ENCODE data around the gene PPRC1.
A peak's percentile ranks its signal among the peaks of the same experiment; 100 is the strongest.
"Not testable (repeated sequence)": the region's sequence is repeated elsewhere in the genome, so short reads cannot be mapped to it uniquely, and the experiment has no call there.

PPRC1 gene

DNA sequence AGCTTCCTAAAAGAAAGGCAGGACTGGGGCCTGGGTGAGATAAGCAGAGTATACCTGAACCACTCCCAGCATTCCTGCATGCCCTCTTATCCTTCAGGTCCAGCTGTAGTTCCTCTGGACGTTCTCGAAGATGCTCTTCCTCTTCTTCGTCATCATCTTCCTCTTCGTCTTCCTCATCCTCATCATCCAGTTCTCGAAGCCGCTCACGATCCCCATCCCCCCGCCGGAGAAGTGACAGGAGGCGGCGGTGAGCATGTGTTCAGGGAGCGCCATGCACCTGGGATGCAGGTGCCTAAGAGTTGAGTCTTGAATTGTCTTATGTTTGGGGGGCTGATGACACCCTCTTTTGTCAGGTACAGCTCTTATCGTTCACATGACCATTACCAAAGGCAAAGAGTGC is 15.4 kb downstream of the PPRC1 start:
- FAIRE-seq: no peak
- no peak for DNase-seq (ENCODE audit: low spot score)

DNA sequence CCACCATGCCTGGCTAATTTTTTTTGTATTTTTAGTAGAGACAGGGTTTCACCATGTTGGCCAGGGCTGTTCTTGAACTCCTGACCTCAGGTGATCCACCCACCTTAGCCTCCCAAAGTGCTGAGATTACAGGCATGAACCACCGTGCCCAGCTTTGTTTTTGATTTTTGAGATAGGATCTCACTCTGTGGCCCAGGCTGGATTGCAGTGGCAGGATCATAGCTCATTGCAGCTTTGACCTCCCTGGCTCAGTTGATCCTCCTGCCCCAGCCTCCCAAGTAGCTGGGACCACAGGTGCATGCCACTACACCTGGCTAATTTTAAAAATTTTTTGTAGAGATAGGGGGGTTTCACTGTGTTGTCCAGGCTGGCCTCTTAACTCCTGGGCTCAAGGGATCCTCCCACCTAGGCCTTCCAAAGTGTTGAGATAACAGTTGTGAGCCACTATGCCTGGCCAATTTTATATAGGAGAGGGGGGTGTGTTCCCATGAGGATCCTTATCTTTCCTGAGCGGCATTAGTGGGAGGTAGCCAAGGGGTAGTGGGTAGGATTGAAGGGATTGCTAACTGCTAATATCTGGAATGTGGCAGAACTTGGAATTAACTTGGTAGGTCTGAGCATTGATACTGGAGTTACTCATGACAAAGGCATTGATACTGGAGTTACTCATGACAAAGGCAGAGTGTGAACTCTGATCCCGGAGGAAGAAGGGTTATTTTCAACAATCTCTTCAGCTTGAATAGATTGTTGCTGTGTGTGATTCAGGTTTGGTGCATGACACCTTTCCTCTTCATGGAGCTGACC is 18.3 kb downstream of the PPRC1 start:
- FAIRE-seq (no peak), DNase-seq (ENCODE audit: low spot score) (peak; percentile 92)

GRCh38 chr10:102151774-102152544 is 19.1 kb downstream of the PPRC1 start, which contains the start of gene NOLC1:
Gene NOLC1 (plus strand): TSS chr10:102152389. CDS start chr10:102152411, 22 bp downstream.
- peak; percentile 94 for FAIRE-seq
- peak; percentile 99 for DNase-seq (ENCODE audit: low spot score)

GRCh38 chr10:102152545-102152890 is 19.7 kb downstream of the PPRC1 start:
- FAIRE-seq (no peak), DNase-seq (ENCODE audit: low spot score) (peak; percentile 25)

DNA sequence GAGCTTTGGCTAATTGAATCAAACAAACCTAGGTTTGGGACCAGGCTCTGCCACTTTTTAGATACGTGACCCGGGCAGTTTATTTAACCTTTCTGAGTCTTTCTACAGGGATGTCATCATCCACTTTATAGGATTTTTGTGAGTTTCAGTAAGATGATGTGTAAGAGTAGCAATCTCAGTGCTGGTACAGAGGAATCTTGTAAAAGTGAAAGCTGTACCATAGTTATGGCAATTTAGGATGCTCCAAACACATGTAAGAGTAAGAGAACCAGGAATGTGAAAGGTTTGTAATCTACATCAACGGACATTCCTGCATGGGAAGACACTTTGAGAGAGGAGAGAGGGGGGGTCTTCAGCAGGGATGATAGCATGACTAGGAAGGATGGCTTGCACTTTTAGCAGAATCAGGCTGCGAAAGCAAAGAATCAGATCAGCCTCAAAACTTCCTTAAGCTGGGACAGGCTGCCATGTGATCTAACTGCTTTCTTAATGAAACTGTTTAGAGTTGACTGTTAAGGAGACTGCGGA is 20.3 kb downstream of the PPRC1 start:
- no peak for DNase-seq (ENCODE audit: low spot score)
- FAIRE-seq: no peak

GRCh38 chr10:102154466-102155116 is 21.8 kb downstream of the PPRC1 start:
- DNase-seq (ENCODE audit: low spot score) (no peak), FAIRE-seq (no peak)

DNA sequence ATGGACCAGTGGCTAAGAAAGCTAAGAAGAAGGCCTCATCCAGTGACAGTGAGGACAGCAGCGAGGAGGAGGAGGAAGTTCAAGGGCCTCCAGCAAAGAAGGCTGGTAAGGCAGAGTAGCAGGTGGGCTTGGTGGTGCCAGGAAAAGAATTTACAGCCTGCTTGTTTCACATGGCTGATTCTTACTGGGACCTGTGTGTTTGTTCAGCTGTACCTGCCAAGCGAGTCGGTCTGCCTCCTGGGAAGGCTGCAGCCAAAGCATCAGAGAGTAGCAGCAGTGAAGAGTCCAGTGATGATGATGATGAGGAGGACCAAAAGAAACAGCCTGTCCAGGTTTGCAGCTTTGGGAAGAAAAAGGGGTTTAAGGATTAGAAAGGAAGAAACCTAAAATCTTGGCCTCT is 24.4 kb downstream of the PPRC1 start:
- no peak for FAIRE-seq
- DNase-seq (ENCODE audit: low spot score): no peak

DNA sequence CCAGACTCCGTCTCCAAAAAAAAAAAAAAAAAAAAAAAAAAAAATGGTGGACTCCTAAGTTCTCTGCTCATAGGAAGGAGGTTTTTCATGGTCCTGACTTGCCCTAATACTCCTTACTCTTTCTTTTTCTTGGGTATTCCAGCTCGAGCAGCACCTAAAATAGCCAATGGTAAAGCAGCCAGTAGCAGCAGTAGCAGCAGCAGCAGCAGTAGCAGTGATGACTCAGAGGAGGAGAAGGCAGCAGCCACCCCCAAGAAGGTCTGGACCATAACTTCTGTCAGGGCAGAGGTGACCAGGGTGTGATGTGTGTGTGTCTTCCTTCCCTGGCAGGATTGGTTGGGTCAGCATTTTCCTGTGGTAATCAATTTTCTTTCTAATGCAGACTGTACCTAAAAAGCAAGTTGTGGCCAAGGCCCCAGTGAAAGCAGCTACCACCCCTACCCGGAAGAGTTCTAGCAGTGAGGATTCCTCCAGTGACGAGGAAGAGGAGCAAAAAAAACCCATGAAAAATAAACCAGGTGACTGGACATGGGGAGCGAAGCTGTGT is 26.3 kb downstream of the PPRC1 start:
- no peak for FAIRE-seq
- DNase-seq (ENCODE audit: low spot score): peak; percentile 37

DNA sequence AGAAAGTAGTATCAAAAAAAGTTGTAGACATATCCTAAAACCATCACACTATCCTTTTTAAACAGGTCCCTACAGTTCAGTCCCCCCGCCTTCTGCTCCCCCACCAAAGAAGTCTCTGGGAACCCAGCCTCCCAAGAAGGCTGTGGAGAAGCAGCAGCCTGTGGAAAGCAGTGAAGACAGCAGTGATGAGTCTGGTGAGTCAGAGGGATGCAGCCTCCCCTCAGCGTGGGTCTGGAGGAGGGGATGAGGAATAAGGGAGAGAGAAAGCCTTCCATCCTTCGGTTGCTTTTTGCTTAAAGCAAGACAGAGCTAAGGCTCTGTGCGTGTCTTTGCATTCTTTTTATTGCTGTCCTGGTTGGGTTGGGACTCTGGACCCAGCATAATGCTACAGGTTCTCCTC is 27.0 kb downstream of the PPRC1 start:
- no peak for DNase-seq (ENCODE audit: low spot score)
- no peak for FAIRE-seq

GRCh38 chr10:102163342-102163989 is 30.6 kb downstream of the PPRC1 start:
- DNase-seq (ENCODE audit: low spot score) (no peak), FAIRE-seq (no peak)

- DNase-seq (ENCODE audit: low spot score): no peak
- no peak for FAIRE-seq
Observed at GRCh38 chr10:102167861-102168260, 35.0 kb downstream of the PPRC1 start.

DNA sequence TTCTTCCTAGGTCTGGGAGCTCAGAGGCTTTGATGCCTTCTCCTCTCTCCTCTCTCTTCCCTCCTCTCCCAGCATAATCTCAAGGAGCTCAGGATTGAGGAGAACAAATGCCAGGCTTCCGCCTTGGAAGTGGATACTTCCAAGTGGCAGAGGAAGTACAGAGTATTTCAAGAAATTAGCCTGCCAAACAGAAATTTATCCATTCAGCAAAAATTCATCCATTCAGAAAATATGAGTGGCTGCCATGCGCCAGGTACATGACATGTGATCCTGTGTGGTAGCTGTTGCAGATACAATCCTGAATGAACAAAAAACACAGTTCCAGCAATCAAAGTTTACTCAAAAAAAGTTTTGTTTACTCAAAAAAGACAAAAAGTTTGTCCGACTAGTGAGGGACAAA is 37.8 kb downstream of the PPRC1 start:
- DNase-seq (ENCODE audit: low spot score) (no peak), FAIRE-seq (no peak)

- FAIRE-seq: no peak
- no peak for DNase-seq (ENCODE audit: low spot score)
Observed at GRCh38 chr10:102172288-102172687, 39.4 kb downstream of the PPRC1 start.

DNA sequence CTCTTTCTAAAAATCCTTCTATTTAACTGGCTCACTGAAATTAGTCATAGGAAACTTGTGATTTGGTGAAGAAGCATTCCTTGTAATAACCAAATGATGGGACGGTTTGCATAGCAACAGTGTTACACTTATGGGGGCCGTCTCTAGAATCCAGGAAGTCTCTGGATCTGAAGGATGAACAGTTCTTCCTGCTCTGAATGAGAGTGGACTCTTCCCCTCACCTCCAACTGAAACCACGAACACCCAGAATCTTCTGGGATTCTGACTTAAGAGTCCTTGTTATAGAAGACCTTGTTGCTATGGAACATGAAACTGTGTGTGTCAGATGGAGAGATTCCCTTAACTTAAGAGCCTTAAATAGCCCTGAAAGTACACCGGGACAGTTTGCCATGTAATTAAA is 42.6 kb downstream of the PPRC1 start:
- DNase-seq (ENCODE audit: low spot score) (no peak), FAIRE-seq (no peak)

DNA sequence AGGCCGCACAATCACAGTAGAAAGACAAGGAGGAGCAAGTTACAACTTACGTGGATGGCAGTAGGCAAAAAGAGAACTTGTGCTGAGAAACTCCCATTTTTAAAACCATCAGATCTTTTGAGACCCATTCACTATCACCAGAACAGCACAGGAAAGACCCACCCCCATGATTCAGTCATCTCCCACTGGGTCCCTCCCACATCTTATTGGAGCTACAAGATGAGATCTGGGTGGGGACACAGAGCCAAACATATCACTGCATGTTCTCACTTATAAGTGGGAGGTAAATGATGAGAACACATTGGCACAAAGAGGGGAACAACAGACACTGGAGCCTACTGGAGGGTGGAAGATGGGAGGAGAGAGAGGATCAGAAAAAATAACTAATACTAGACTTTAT is 51.8 kb downstream of the PPRC1 start:
- no peak for FAIRE-seq
- DNase-seq (ENCODE audit: low spot score): no peak

DNA sequence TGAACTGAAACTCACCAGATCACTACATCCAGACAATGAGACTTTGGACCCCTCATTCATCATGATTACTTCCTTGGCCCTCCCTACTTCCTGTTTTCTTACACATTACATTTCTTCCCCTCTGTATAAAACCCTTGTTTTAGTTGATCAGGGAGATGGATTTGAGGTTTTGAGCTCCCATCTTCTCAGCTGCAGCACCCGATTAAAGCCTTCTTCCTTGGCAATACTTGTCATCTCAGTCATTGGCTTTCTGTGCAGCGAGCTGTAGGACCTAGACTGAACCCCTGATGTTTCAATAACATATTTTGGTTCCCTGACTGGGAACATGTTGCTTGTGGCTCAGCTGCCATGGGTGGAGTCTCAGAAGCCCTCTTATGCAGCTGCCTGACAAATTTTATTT is 52.4 kb downstream of the PPRC1 start:
- no peak for DNase-seq (ENCODE audit: low spot score)
- FAIRE-seq: no peak

GRCh38 chr10:102185811-102186527 is 53.1 kb downstream of the PPRC1 start:
- DNase-seq (ENCODE audit: low spot score) (no peak), FAIRE-seq (no peak)

DNA sequence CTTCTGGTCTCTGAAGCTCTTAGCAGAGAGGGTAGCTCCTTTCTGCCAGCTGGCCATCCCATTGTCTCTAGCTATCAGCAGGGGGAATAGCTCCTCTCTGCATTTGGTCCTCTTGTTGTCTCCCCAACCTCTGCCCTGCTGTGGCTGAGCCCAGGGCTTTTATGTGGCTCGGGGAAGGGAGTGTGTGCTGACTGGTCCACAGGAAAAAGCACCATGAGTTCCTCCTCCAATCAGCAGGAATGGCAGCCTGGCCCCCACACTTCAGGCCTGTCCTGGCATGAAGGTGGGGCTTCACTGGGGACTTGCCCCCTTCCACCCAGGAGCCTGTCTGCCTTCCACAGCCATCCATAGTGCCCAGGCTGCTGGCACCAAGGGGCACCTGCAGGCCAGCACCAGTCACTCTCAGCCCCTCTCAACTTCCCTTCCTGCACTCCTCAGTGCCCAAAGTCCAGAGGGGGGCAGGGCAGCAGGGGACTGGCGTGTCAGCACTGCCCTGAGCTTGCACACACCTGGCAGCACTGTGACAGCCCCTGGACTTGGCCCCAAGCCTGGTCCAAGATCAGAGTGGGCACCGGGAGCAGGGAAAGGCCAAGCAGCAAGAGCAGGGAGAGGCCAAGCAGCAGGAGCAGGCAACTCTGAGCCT is 55.6 kb downstream of the PPRC1 start:
- FAIRE-seq (no peak), DNase-seq (ENCODE audit: low spot score) (no peak)

DNA sequence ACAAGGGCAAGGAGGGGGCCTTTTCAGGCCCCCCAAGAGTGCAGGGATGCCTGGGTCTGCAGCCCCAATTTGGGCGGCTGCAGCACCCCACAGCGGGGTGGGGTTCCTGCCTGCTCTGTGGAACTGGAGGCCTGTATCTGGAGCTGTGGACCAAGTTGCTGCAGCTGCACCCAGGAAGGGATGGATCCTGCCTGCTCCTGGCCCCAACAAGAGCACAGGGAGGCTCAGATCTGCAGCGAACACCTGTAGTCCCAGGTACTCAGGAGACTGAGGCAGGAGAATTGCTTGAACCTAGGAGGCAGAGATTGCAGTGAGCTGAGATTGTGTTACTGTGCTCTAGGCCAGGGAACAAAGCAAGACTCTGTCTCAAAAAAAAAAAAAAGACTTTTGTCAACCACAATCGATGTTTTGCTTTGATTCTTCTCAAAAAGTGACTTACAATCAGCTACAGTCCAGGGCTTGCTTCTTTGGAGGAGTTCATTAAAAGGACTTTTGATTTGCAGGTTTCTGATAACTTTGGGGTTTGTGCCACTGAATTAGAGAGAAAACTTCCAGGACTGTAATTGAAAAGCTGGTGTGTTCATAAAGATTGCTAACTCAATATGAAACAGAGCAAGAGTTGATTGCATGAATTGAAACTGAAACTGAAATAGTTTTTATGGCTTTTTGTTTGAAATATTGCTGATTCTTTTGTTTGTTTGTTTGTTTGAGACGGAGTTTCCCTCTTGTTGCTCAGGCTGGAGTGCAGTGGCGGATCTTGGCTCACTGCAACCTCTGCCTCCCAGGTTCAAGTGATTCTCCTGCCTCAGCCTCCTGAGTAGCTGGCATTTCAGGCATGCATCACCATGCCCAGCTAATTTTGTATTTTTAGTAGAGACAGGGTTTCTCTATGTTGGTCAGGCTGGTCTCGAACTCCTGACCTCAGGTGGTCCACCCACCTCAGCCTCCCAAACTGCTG is 56.4 kb downstream of the PPRC1 start:
- not testable (repeated sequence) for DNase-seq (ENCODE audit: low spot score); FAIRE-seq

Data from RCC 7860 (cell line).